Heart left ventricle (tissue), 16 donors: ENCODE results near the gene SND1. TPM values are rescaled to one million over a fixed set of nuclear protein-coding genes. Genes with fewer than 3 reads are reported as not detected.

ENCODE experiments used
- ATAC-seq, 4 donors: fragments of 200-7000 bp; cut with Tn5 transposase; one replicate each; pipeline ENCODE4 v1.9.1; 2020 to 2022; ENCODE audit warnings: moderate library complexity in 4 of 4, mild to moderate bottlenecking in 3 of 4, moderate number of reproducible peaks in 1 of 4
- DNase-seq, 5 donors: peaks; one replicate each; pipeline ENCODE4 v3.0.0-alpha.2; 2020
- H3K27ac ChIP-seq, 12 donors: fragments of 200-600 bp; sonication (generic) in 4 of 12; one replicate each; pipeline versions ENCODE4 v1.5.0 to v1.8.0; 2016 to 2022; ENCODE audit warnings: mild to moderate bottlenecking in 2 of 12
- H3K27me3 ChIP-seq, 9 donors: fragments of 200-600 bp; sonication (generic) in 2 of 9; one replicate each; pipeline versions ENCODE4 v1.5.1 to v1.8.0; 2016 to 2022; ENCODE audit warnings: mild to moderate bottlenecking in 3 of 9
- H3K36me3 ChIP-seq, 9 donors: fragments of 200-600 bp; sonication (generic) in 2 of 9; one replicate each; pipeline versions ENCODE4 v1.5.0 to v1.8.0; 2018 to 2022; ENCODE audit warnings: mild to moderate bottlenecking in 2 of 9
- H3K4me1 ChIP-seq, 12 donors: fragments of 200-600 bp; sonication (generic) in 4 of 12; one replicate each; pipeline versions ENCODE4 v1.5.0 to v1.8.0; 2016 to 2022; ENCODE audit warnings: mild to moderate bottlenecking in 3 of 12
- H3K4me3 ChIP-seq, 12 donors: fragments of 200-600 bp; sonication (generic) in 4 of 12; one replicate each; pipeline versions ENCODE4 v1.5.0 to v1.8.0; 2017 to 2022; ENCODE audit warnings: mild to moderate bottlenecking in 9 of 12, moderate library complexity in 4 of 12
- H3K9me3 ChIP-seq, 12 donors: fragments of 200-600 bp; sonication (generic) in 4 of 12; one replicate each; pipeline versions ENCODE4 v1.5.0 to v1.8.0; 2016 to 2022; ENCODE audit warnings: mild to moderate bottlenecking in 1 of 12
- CTCF ChIP-seq, 12 donors: fragments of 200-600 bp; sonication (generic) in 4 of 12; IDR thresholded peaks; one replicate each; pipeline versions ENCODE4 v1.5.0 to v1.8.0; 2018 to 2022; ENCODE audit warnings: antibody characterized with exemption in 12 of 12, mild to moderate bottlenecking in 5 of 12
- POLR2A ChIP-seq, 2 donors: fragments of 450-650 bp; IDR thresholded peaks; one replicate each; pipeline ENCODE4 v1.6.1; 2017; ENCODE audit warnings: antibody characterized with exemption in 2 of 2, mild to moderate bottlenecking in 2 of 2, moderate library complexity in 2 of 2
- WGBS, 4 donors: extraction: QIAGEN DNeasy Blood & Tissue Kit in 2 of 4; methylation state at CpG; one replicate each; pipeline versions ENCODE4 v1.1.5 to v1.1.7; 2013 to 2018; 5-methylcytosine and 5-hydroxymethylcytosine counted together
- intact Hi-C, 10 donors: fragments of 100-400 bp; cut with DNase I; formaldehyde crosslinking; loops; one replicate each; pipeline versions ENCODE4 v1.11.1 to v1.14.2; 2022
- polyA plus RNA-seq, 2 donors: library from polyadenylated mRNA; stranded (reverse); fragments of 200-250 nt; gene quantifications; one replicate each; pipeline ENCODE4 v1.2.3, GENCODE V29; 2013
- total RNA-seq, 9 donors: library from RNA; depleted of rRNA in 2 of 9; stranded (reverse); fragments of >200 nt in 2 of 9; fragmentation: NEBNext Ultra II Directional in 3 of 9; extraction: Animal tissue kit (Norgen Biotek cat#: 25700) in 3 of 9; gene quantifications; one replicate each; pipeline versions ENCODE4 v1.1.0 to v1.2.4, GENCODE V29; 2016 to 2023
- donor health status: ischemic (EF 13 %, LVEDD 7.1; RV severe dilation, severe dysfunction).
- donor health status: healthy with polysubstance abuse.
- donor health status: DM: no; HTN: yes; CAD: no.
- donor health status: DM: no; HTN: no; CAD: no.
- donor health status: ischemic (EF 25% LVEDD 6.9; RV normal size, moderate dysfunction).
- donor health status: ischemic (EF 25% LVEDD 5.7; RV mildly dilated, moderate dysfunction).
- donor health status: healthy.
- donor health status: DM: yes; HTN: yes; CAD: no.
- donor health status: ischemic (EF 35%, LVEDD 5.7; RV mildly dilated, moderate dysfunction).
- donor health status: nonischemic (EF 11% LVEDD 7.7; RV severe dilation, severe dysfunction).
- donor health status: DM: yes; HTN: yes; CAD: no.
- donor health status: PGD.
- donor health status: ischemic (EF 29% LVEDD 5.4; RV normal size, mild dysfunction).
- donor health status: nonischemic (EF 23%, LVEDD 6.1; RV moderate dilation, normal function).

Gene SND1
- total and polyA plus RNA-seq, 11 donors = 45.6 to 115 (median 76.3) TPM

DNA sequence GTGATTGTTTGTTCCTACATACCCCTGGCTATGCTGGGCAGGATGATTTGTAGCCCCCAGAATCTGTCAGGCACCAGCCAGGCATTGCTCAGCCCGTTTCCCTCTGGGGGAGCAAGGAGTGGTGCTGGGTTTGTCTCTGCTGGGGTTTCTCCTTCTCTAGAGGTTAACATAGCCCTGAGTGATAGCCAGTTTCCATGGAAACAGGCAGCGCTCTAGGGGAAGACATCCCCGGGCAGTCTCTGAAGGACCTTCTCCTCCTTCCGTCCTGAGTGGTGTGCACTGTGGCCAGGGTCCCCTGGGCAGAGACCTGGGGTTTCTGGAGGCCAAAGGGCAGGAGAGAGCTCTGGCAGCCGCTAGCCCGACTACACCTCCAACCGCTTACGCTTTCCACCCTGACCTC, 429.8 kb downstream of the SND1 start:
- no peaks in the 10 kb centered on the region for H3K27me3 ChIP-seq
- no peak overlapping the region for H3K4me3 ChIP-seq
- H3K27ac ChIP-seq = no peak overlapping the region
- peaks cover 0 to 83% (median 17%) of the 10 kb centered on the region in 9 donors for H3K36me3 ChIP-seq
- peaks cover 0 to 38% (median 13%) of the 10 kb centered on the region in 12 donors for H3K4me1 ChIP-seq
- TF ChIP-seq CTCF (IDR thresholded peaks at IDR 0.05) (no peak), POLR2A (IDR thresholded peaks at IDR 0.05) (no peak)
- DNase-seq = peak in 1 of 5 donors; percentile 18
- ATAC-seq = no peak
- H3K9me3 ChIP-seq = no peaks in the 10 kb centered on the region
- intact Hi-C loops = no loop called here
- 78 to 87% (median 83%) methylated on average over 8 of the region's 8 CpGs for WGBS, 4 donors

- peak in 1 of 5 donors; percentile 32 for DNase-seq
These were observed 430.4 kb downstream of the SND1 start for GRCh38 chr7:128082431-128082830.

DNA sequence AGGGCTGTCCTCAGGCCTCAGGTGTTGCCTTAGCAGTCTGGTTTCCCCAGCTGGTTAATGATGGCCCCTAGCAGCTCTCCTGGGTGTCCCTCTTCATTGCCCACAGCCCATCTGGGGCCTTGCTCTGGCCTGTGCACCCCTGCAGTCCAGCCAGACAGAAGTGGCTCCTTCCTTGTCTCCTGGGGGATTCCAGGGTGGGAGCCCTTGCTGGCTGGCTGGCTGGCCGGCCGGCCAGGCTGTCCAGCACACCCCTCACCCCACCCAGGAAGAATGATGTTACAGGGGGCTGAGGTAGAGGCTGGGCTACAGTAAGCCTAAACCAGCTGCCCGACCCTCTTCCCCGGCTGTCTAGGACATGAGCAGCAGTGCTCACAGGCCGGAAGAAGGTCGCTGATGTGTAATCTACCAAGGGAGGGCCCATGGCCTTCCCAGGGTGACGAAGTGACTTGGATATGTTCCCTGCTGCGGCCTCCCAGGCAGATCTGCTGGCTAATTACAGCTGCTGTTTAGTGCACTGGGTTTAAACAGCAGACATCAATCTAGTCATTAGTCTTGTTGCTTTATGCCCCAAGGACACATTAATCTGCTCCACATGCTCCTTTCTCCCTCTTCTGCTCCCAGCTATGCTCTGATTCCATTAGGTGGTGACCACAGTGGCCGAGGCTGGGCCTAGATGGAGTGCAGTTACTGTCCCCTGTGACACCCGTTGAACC, 433.1 kb downstream of the SND1 start:
- Histone ChIP-seq H3K4me1 (peaks cover 0 to 31% (median 9%) of the 10 kb centered on the region in 12 donors), H3K27me3 (no peaks in the 10 kb centered on the region), H3K36me3 (peaks cover 0 to 79% (median 30%) of the 10 kb centered on the region in 9 donors), H3K9me3 (no peaks in the 10 kb centered on the region), H3K27ac (peak overlapping the region in 2 of 12 donors; percentile 16 to 45), H3K4me3 (no peak overlapping the region)
- intact Hi-C loops = no loop called here
- ATAC-seq (peak; percentile 62 to 92 (median 85)), DNase-seq (peak in 4 of 5 donors; percentile 47 to 72 (median 54))
- no peak for TF ChIP-seq CTCF (IDR thresholded peaks at IDR 0.05)
- no peak for TF ChIP-seq POLR2A (IDR thresholded peaks at IDR 0.05)
- 42 to 71% (median 54%) methylated on average over 9 to 10 of the region's 10 CpGs for whole genome bisulfite sequencing, 4 donors

More at GRCh38 chr7:128082431-128082830, 430.4 kb downstream of the SND1 start:
- intact Hi-C loops = no loop called here
- Histone ChIP-seq H3K9me3 (no peaks in the 10 kb centered on the region), H3K4me1 (peaks cover 0 to 32% (median 9%) of the 10 kb centered on the region in 12 donors), H3K36me3 (peaks cover 0 to 84% (median 19%) of the 10 kb centered on the region in 9 donors), H3K27ac (no peak overlapping the region), H3K27me3 (no peaks in the 10 kb centered on the region), H3K4me3 (no peak overlapping the region)
- 74 to 89% (median 80%) methylated on average over 8 of the region's 8 CpGs for WGBS, 4 donors
- ATAC-seq = peak in 1 of 4 donors; percentile 21
- TF ChIP-seq CTCF (IDR thresholded peaks at IDR 0.05) (no peak), POLR2A (IDR thresholded peaks at IDR 0.05) (no peak)

GRCh38 chr7:128090492-128090891, 438.5 kb downstream of the SND1 start:
- Histone ChIP-seq H3K4me1 (peaks cover 0 to 17% (median 1%) of the 10 kb centered on the region in 12 donors), H3K4me3 (no peak overlapping the region), H3K9me3 (no peaks in the 10 kb centered on the region), H3K27ac (no peak overlapping the region), H3K27me3 (no peaks in the 10 kb centered on the region), H3K36me3 (peaks cover 0 to 86% (median 53%) of the 10 kb centered on the region in 9 donors)
- WGBS, 4 donors = 89 to 98% (median 95%) methylated on average over 10 of the region's 10 CpGs
- peak in 1 of 5 donors; percentile 9 for DNase-seq
- intact Hi-C loops = no loop called here
- no peak for ATAC-seq
- no peak for TF ChIP-seq POLR2A (IDR thresholded peaks at IDR 0.05)
